Gastroesophageal sphincter (tissue), 3 donors: Measurements from ENCODE around the gene SPSB1.

ENCODE experiments used
- EP300 ChIP-seq: sonication (generic); formaldehyde crosslinking; IDR thresholded peaks from one replicate; pipeline ENCODE4 v1.6.1; 2017; ENCODE audit warnings: antibody characterized with exemption, mild to moderate bottlenecking
- POLR2A ChIP-seq, 2 donors: fragments of 450-650 bp; IDR thresholded peaks; one replicate each; pipeline ENCODE4 v1.6.1; 2017; ENCODE audit warnings: antibody characterized with exemption in 2 of 2, mild to moderate bottlenecking in 2 of 2, moderate library complexity in 1 of 2
- POLR2AphosphoS5 ChIP-seq: sonication (generic); formaldehyde crosslinking; IDR thresholded peaks from one replicate; pipeline ENCODE4 v1.6.1; 2017; ENCODE audit warnings: antibody characterized with exemption
- TF ChIP-seq, protein P1 (sequence below), 4 experiments: fragments of 200-600 bp in 2 of 4; fragments of 450-650 bp in 2 of 4; sonication (generic) in 1 of 4; IDR thresholded peaks; one replicate each; pipeline ENCODE4 v1.5.1; 2017 to 2019; ENCODE audit warnings: antibody characterized with exemption in 4 of 4, mild to moderate bottlenecking in 2 of 4, moderate library complexity in 2 of 4

GRCh38 chr1:9349331-9349851 is 56.7 kb downstream of the SPSB1 start:
- TF ChIP-seq, protein P1, sequence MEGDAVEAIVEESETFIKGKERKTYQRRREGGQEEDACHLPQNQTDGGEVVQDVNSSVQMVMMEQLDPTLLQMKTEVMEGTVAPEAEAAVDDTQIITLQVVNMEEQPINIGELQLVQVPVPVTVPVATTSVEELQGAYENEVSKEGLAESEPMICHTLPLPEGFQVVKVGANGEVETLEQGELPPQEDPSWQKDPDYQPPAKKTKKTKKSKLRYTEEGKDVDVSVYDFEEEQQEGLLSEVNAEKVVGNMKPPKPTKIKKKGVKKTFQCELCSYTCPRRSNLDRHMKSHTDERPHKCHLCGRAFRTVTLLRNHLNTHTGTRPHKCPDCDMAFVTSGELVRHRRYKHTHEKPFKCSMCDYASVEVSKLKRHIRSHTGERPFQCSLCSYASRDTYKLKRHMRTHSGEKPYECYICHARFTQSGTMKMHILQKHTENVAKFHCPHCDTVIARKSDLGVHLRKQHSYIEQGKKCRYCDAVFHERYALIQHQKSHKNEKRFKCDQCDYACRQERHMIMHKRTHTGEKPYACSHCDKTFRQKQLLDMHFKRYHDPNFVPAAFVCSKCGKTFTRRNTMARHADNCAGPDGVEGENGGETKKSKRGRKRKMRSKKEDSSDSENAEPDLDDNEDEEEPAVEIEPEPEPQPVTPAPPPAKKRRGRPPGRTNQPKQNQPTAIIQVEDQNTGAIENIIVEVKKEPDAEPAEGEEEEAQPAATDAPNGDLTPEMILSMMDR (IDR thresholded peaks at IDR 0.05) = no peak
- TF ChIP-seq POLR2AphosphoS5 (peak; percentile 20), POLR2A (IDR thresholded peaks at IDR 0.05) (no peak), EP300 (no peak)
